GM21423 (cell line): Measurements from ENCODE around the gene NEUROD6.

Experiments used
- ATAC-seq: cut with Tn5 transposase; IDR thresholded peaks from one replicate; pipeline ENCODE4 v1.9.1; 2021; ENCODE audit warnings: mild to moderate bottlenecking, moderate library complexity; ENCODE audit not compliant: unreplicated experiment

Gene NEUROD6

DNA sequence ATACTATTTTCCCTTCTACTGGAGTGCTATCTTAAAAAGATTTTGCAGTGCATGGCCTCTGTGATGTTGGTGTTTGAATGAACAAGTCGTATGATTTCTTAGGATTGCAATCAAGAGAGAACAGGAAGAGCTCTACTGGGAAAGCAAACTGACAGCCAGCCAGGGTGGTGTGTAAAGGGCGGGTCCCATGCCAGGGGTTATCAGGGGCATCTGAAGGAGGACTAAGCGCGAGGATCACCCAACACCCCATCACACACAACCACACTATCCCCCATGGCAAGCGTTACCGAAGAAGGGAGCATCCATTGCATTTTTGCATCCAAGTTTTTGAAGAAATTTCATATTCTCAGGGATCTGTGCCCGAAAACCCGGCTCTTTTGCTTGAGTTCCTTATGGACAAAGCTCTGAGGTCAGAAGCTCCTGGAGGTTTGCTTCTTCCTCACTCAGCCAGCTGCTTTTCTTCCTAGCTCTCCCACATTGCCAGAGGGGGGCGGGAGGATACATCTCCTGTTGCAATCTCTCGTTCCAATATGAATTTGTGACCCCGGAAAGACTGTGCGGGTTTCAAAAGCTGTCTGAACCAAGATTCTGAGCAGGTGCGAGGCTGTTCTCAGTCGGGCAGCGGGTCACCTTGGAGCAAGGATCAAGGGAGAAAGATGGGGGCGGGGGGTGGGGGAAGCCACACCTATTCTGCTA, 5.2 kb downstream of the NEUROD6 start:
- ATAC-seq = no peak

DNA sequence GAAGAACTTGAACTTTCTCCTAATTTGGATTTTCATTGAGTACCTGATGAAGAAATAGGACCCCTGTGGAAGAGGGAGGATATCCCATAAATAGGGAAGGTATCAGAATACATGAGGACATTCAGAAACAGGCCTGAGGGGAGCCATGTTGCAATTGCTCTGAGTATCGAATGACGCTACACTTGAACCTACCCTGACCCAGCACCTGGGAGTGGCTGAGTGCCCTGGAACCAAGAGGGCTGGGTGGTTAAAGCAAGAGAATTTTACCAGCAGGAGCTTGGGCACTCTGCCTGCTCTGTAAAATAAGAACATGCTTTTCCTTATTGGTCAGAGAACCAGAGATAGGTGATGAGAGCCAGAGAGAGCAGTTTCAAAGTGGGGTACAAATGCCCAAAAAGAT, 7.2 kb downstream of the NEUROD6 start:
- no peak for ATAC-seq

DNA sequence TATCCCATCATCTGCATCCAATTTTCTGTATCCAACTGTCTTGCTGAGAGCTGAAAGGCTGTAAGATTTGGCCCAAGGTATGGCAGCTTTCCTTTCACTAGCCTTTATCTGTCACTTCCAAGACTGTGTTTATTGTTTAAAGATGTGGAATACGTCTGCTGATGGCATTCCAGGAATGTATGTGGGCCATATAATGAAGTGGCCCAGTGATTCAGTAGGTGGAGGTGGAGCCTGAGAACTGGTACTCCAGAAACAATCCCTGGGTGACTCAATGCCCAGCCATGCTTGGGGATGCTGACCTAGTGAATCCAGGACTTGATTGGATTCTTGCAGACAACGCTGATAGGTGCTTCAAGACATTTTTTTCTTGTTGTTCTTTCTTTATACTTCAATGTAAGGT, 13.5 kb downstream of the NEUROD6 start:
- no peak for ATAC-seq

DNA sequence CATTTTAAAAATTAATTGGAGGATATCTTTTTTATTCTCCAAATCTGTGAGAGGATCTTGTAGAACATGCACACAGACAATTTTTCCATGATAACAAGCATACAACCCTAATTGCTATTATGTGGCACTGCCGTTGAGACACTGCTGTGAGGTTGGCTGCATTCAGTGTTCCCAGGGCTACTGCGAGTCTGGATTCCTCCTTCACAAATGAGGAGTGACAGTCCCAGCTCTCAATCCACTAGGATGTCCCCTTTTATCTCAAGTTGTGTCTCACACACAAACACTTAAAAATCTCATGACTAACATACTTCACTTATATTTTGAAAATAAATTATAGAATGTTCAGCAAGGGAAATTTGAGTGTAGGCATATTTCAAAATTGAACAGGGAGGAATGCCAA, 14.1 kb downstream of the NEUROD6 start:
- no peak for ATAC-seq

DNA sequence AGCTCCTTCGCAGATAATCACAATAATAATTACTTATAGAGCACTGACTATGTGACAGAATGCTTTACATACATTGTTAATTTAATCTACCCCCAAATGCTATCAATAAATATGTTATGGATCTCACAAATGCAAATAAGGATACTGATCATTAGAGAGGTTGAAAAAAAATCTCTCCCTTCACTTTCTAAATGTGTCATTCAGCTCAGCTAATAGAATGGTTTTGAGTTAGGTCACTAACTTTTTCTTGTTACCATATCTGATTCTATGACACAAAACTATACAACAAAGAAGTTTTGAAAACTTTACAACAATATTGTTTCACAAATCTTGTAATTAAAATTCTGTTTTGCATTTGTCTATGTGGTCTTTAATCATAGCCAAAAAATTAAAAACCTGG, 17.4 kb downstream of the NEUROD6 start:
- ATAC-seq = no peak

- no peak for ATAC-seq
These were observed 19.9 kb downstream of the NEUROD6 start for GRCh38 chr7:31320675-31321074.

DNA sequence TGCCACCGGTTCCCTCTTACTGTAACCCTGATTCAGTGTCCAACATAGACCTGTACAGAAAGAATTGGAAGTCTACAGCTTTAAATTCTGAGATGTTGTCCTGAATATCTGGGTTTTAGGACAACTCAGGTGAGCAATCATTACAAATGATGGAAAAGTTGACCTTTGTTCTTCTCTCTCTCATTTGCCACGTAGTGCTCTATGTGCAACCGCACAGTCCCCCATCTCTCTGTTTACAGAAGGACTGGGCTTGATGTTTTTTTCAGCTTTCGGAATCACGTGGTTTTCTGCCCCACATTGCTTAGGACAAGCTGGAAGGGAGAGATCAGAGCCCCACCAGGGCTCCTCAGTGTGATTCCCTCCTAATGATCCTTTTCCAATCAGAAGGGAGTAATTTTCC, 22.2 kb downstream of the NEUROD6 start:
- ATAC-seq = no peak

GRCh38 chr7:31316876-31317275, 23.6 kb downstream of the NEUROD6 start:
- ATAC-seq = no peak

- ATAC-seq = no peak
These were observed 24.8 kb downstream of the NEUROD6 start for GRCh38 chr7:31315758-31316157.

GRCh38 chr7:31314781-31315180, 25.7 kb downstream of the NEUROD6 start:
- no peak for ATAC-seq

GRCh38 chr7:31312889-31313288, 27.6 kb downstream of the NEUROD6 start:
- no peak for ATAC-seq

DNA sequence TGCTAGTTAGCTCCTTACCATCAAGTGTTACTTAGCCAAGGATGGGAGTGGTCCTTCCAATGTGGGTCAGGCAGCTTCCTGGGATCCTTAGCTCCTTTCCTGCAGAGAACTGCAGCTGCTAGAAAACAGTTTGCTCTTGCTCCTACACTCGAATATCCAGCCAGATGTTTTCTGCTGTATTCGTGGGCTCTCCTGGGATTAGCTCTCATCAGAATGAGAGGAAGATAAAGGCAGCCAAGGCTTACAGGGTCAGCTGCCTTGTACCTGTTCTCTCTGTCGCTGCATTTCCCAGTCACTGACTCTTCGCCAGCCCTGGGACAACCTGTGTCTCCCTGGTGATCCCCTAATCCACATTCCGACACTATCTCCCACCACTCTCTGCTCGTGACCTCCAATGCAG, 29.0 kb downstream of the NEUROD6 start:
- no peak for ATAC-seq

DNA sequence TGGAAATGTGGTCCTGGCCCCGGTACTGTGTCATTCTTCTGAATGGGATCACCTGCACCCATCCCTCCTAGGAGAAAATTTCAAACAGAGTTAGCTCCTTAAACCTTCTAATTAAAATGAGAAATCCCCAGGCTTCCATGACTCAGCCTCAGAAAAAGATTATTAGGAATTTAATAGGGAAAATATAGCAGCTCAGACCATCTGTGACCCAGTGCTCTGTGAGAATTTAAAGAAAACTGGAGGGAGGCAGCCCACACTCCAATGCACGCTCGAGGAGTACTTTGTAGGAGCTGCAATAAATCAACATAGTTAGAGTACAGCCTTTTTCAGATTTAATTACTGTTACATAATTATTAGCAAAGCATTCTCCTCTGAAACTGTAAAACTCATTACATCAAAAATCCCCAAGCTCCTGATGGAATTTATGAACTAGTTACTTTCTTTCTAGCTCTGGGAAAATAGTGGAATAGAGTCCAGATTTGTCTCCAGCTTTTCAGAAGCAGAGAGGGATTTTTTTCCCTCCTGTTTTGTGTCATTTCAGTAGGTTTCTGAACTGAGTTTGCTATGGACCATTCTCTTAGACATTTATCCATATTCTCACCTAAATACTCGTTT, 30.1 kb downstream of the NEUROD6 start:
- no peak for ATAC-seq

DNA sequence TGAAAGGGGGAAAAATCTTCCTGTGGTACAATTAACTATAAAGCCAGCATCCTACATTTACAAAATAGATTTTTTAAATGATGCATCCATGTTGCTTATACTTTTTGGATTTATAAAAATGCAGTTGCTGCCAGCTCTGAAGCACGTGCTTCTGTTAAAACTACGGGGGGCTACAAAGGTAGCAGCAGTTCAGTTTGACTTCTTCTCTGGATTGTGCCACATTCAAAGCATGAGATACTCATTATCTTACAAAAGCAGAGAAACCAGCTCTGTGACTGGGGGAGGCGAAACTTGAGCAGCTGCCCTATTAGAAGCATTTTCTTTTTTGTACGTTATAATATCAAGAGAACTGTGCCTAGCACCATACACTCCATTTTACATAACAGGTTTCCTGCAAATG, 31.1 kb downstream of the NEUROD6 start:
- ATAC-seq = no peak

- no peak for ATAC-seq
These were observed 31.9 kb downstream of the NEUROD6 start for GRCh38 chr7:31308652-31309051.

- ATAC-seq = no peak
These were observed 32.6 kb downstream of the NEUROD6 start for GRCh38 chr7:31307972-31308371.

DNA sequence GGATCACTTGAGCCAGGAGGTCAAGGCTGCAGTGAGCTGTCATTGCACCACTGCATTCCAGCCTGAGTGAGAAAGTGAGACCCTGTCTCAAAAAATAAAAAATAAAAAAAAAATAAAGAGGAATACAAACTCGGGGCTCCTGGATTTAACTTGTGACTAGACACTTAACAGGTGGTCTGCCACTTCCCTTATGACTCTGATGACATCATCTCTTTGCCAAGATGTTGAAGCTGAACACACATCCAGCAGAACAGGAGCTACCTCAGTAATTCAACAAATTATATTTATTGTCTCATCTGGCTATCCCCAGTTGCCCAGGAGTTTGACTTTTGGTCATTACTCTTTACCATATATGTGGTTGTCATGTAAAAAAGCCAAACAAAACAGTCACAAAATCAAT, 35.3 kb downstream of the NEUROD6 start:
- no peak for ATAC-seq

DNA sequence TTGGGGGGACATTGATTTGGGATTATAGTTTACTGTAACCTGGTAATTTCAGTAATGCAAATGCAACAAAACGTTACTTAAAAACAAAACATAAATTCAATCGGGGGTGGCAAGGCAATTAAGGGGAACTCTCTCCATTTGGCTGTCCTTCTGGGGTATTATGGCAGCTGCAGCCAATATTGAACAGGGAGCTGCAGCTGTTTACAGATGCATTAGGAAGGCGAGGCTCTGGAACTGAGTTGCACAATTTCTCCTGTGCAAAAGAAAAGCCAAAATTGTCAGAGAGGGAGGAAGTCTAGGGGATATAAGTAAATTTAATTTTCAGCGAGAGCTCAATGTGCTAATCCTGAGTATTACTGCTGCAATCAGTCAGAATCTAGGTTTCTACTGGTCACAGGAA, 36.1 kb downstream of the NEUROD6 start:
- no peak for ATAC-seq

GRCh38 chr7:31302356-31302755, 38.2 kb downstream of the NEUROD6 start:
- ATAC-seq = no peak

GRCh38 chr7:31299336-31299735, 41.2 kb downstream of the NEUROD6 start:
- ATAC-seq = no peak

DNA sequence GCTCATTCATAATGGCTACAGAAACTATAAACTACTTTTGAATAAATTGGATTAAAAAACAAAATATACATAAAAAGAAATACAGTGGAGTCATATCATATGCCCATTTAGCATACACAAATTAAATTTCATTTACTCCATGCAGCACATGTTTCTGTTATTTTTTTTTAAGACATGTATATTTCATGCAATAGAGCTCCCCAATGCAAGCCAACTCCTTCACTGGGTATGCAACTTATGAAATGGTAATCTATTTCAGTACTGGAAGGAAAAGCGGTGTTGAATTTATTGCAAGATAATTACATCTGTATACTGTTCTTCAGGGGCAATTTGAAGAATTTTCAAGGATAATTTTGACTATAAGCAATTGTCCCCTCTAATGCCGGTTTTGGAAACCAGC, 49.9 kb downstream of the NEUROD6 start:
- ATAC-seq = no peak
